Stimulated activated naive CD4-positive, alpha-beta T cell treated with Interleukin-2 at 50 U/mL for 16 hours (primary cell): ENCODE results near the gene ERO1B.

Experiments used
- DNase-seq: peaks from one replicate; lab custom pipeline; 2025; lab: John Stamatoyannopoulos, UW

ERO1B gene

GRCh38 chr1:236253918-236254637 is 27.7 kb downstream of the ERO1B start:
- DNase-seq = no peak

GRCh38 chr1:236253119-236253518 is 28.6 kb downstream of the ERO1B start:
- no peak for DNase-seq

- no peak for DNase-seq
These were observed 30.2 kb downstream of the ERO1B start for GRCh38 chr1:236251587-236251986.

GRCh38 chr1:236247286-236247685 is 34.5 kb downstream of the ERO1B start:
- no peak for DNase-seq

- DNase-seq = no peak
These were observed 39.2 kb downstream of the ERO1B start for GRCh38 chr1:236242568-236242967.

GRCh38 chr1:236240675-236241074 is 41.1 kb downstream of the ERO1B start:
- DNase-seq = no peak

GRCh38 chr1:236239092-236239585 is 42.6 kb downstream of the ERO1B start:
- DNase-seq = no peak

- DNase-seq = no peak
These were observed 46.6 kb downstream of the ERO1B start for GRCh38 chr1:236235116-236235515.

GRCh38 chr1:236228411-236228810 is 53.3 kb downstream of the ERO1B start:
- no peak for DNase-seq

- no peak for DNase-seq
These were observed 59.1 kb downstream of the ERO1B start for GRCh38 chr1:236222632-236223031.

GRCh38 chr1:236220473-236220872 is 61.3 kb downstream of the ERO1B start:
- DNase-seq = no peak

GRCh38 chr1:236214761-236215160 is 67.0 kb downstream of the ERO1B start:
- no peak for DNase-seq

- no peak for DNase-seq
These were observed 68.2 kb downstream of the ERO1B start for GRCh38 chr1:236213534-236213933.

GRCh38 chr1:236211815-236212214 is 69.9 kb downstream of the ERO1B start:
- no peak for DNase-seq

GRCh38 chr1:236209713-236210112 is 72.0 kb downstream of the ERO1B start:
- no peak for DNase-seq

GRCh38 chr1:236209185-236209584 is 72.6 kb downstream of the ERO1B start:
- DNase-seq = no peak

- DNase-seq = no peak
These were observed 74.2 kb downstream of the ERO1B start for GRCh38 chr1:236207569-236207968.

- DNase-seq = no peak
These were observed 74.6 kb downstream of the ERO1B start for GRCh38 chr1:236207121-236207520.

GRCh38 chr1:236206548-236206947 is 75.2 kb downstream of the ERO1B start:
- no peak for DNase-seq

GRCh38 chr1:236204656-236205055 is 77.1 kb downstream of the ERO1B start:
- no peak for DNase-seq

- no peak for DNase-seq
These were observed 77.7 kb downstream of the ERO1B start for GRCh38 chr1:236204039-236204438.

GRCh38 chr1:236201786-236202185 is 80.0 kb downstream of the ERO1B start:
- no peak for DNase-seq

- no peak for DNase-seq
These were observed 80.8 kb downstream of the ERO1B start for GRCh38 chr1:236200925-236201324.

GRCh38 chr1:236193184-236193583 is 88.6 kb downstream of the ERO1B start:
- no peak for DNase-seq
